HG02973 (cell line): Measurements from ENCODE around the gene NRXN3.

Source experiments
- ATAC-seq: cut with Tn5 transposase; IDR thresholded peaks from one replicate; pipeline ENCODE4 v1.9.1; 2021; ENCODE audit warnings: moderate library complexity; ENCODE audit not compliant: unreplicated experiment

The NRXN3 gene

GRCh38 chr14:78614593-78614992 is 444.4 kb downstream of the NRXN3 start:
- no peak for ATAC-seq

GRCh38 chr14:78617735-78618134 is 447.6 kb downstream of the NRXN3 start:
- no peak for ATAC-seq

- ATAC-seq, result no peak
These were observed 448.2 kb downstream of the NRXN3 start for GRCh38 chr14:78618368-78618767.

GRCh38 chr14:78627114-78627513 is 456.9 kb downstream of the NRXN3 start:
- ATAC-seq, result no peak

- no peak for ATAC-seq
These were observed 461.4 kb downstream of the NRXN3 start for GRCh38 chr14:78631551-78631950.

GRCh38 chr14:78633752-78634151 is 463.6 kb downstream of the NRXN3 start:
- ATAC-seq, result no peak

- ATAC-seq, result no peak
These were observed 467.3 kb downstream of the NRXN3 start for GRCh38 chr14:78637489-78637888.

- ATAC-seq, result no peak
These were observed 467.8 kb downstream of the NRXN3 start for GRCh38 chr14:78637908-78638475.

- ATAC-seq, result no peak
These were observed 468.8 kb downstream of the NRXN3 start for GRCh38 chr14:78638926-78639325.

- no peak for ATAC-seq
These were observed 474.8 kb downstream of the NRXN3 start for GRCh38 chr14:78644824-78645559.

GRCh38 chr14:78652727-78653126 is 482.6 kb downstream of the NRXN3 start:
- ATAC-seq, result no peak

- ATAC-seq, result no peak
These were observed 483.0 kb downstream of the NRXN3 start for GRCh38 chr14:78653173-78653572.

- no peak for ATAC-seq
These were observed 487.3 kb downstream of the NRXN3 start for GRCh38 chr14:78657451-78657850.

- no peak for ATAC-seq
These were observed 494.7 kb downstream of the NRXN3 start for GRCh38 chr14:78664841-78665240.

GRCh38 chr14:78666336-78667056 is 496.3 kb downstream of the NRXN3 start:
- ATAC-seq, result no peak

- ATAC-seq, result no peak
These were observed 497.0 kb downstream of the NRXN3 start for GRCh38 chr14:78667141-78667540.

GRCh38 chr14:78673845-78674244 is 503.7 kb downstream of the NRXN3 start:
- no peak for ATAC-seq

GRCh38 chr14:78674820-78675219 is 504.6 kb downstream of the NRXN3 start:
- no peak for ATAC-seq

GRCh38 chr14:78683206-78683605 is 513.0 kb downstream of the NRXN3 start:
- no peak for ATAC-seq

GRCh38 chr14:78683981-78684380 is 513.8 kb downstream of the NRXN3 start:
- ATAC-seq, result no peak

GRCh38 chr14:78688503-78688902 is 518.3 kb downstream of the NRXN3 start:
- no peak for ATAC-seq

GRCh38 chr14:78690836-78691235 is 520.7 kb downstream of the NRXN3 start:
- ATAC-seq, result no peak
